Tibial nerve (tissue), 4 donors: ENCODE results near the gene YPEL2. TPM values are rescaled to one million over a fixed set of nuclear protein-coding genes. Genes with fewer than 3 reads are reported as not detected.

Experiments
- DNase-seq, 2 donors: peaks; one replicate each; pipeline ENCODE4 v3.0.0-alpha.2; 2019; ENCODE audit warnings: low spot score in 2 of 2
- H3K27ac ChIP-seq, 4 donors: fragments of 200-600 bp; sonication (generic) in 3 of 4; one replicate each; pipeline ENCODE4 v1.5.1; 2017 to 2019; ENCODE audit warnings: mild to moderate bottlenecking in 1 of 4
- H3K27me3 ChIP-seq, 2 donors: fragments of 200-600 bp; sonication (generic) in 1 of 2; one replicate each; pipeline versions ENCODE4 v1.5.1 to v1.6.0; 2017 to 2019
- H3K36me3 ChIP-seq, 3 donors: fragments of 200-600 bp; sonication (generic); one replicate each; pipeline ENCODE4 v1.5.1; 2018 to 2019
- H3K4me1 ChIP-seq, 4 donors: fragments of 200-600 bp; sonication (generic) in 3 of 4; one replicate each; pipeline ENCODE4 v1.5.1; 2017 to 2019
- H3K4me3 ChIP-seq, 4 donors: fragments of 200-600 bp; sonication (generic) in 3 of 4; one replicate each; pipeline ENCODE4 v1.5.1; 2017 to 2019; ENCODE audit warnings: mild to moderate bottlenecking in 1 of 4, moderate library complexity in 1 of 4
- H3K9me3 ChIP-seq, 4 donors: fragments of 200-600 bp; sonication (generic) in 3 of 4; one replicate each; pipeline ENCODE4 v1.5.1; 2017 to 2019
- CTCF ChIP-seq, 5 experiments: fragments of 200-600 bp in 3 of 5; fragments of 450-650 bp in 2 of 5; sonication (generic) in 3 of 5; IDR thresholded peaks; one replicate each; pipeline ENCODE4 v1.5.1; 2016 to 2019; ENCODE audit warnings: antibody characterized with exemption in 5 of 5, mild to moderate bottlenecking in 3 of 5, moderate library complexity in 2 of 5
- EP300 ChIP-seq, 2 donors: sonication (generic); formaldehyde crosslinking; IDR thresholded peaks; one replicate each; pipeline ENCODE4 v1.6.1; 2017; ENCODE audit warnings: antibody characterized with exemption in 2 of 2, mild to moderate bottlenecking in 1 of 2
- POLR2A ChIP-seq, 2 donors: fragments of 450-650 bp; IDR thresholded peaks; one replicate each; pipeline ENCODE4 v1.6.1; 2017; ENCODE audit warnings: antibody characterized with exemption in 2 of 2, mild to moderate bottlenecking in 2 of 2, moderate library complexity in 2 of 2
- WGBS, 2 donors: methylation state at CpG; one replicate each; pipeline ENCODE4 v1.1.5; 2018; 5-methylcytosine and 5-hydroxymethylcytosine counted together
- total RNA-seq, 4 donors: library from RNA; depleted of rRNA; stranded (reverse); fragments of >200 nt; gene quantifications; one replicate each; pipeline ENCODE4 v1.1.0, GENCODE V29; 2016

Gene YPEL2
- total RNA-seq, 4 donors from 2014 or later: 33.6 to 59.9 (median 48.7) TPM

GRCh38 chr17:59292174-59292523 is 39.3 kb upstream of the YPEL2 start:
- TF ChIP-seq POLR2A (IDR thresholded peaks at IDR 0.05) (no peak), CTCF (IDR thresholded peaks at IDR 0.05) (no peak), EP300 (IDR thresholded peaks at IDR 0.05) (no peak)
- Histone ChIP-seq H3K36me3 (no peaks in the 10 kb centered on the region), H3K4me3 (no peak overlapping the region), H3K27ac (no peak overlapping the region), H3K9me3 (no peaks in the 10 kb centered on the region), H3K27me3 (no peaks in the 10 kb centered on the region), H3K4me1 (no peaks in the 10 kb centered on the region)
- DNase-seq: no peak
- WGBS, 2 donors: 61 to 64% methylated on average over 1 of the region's 1 CpG

DNA sequence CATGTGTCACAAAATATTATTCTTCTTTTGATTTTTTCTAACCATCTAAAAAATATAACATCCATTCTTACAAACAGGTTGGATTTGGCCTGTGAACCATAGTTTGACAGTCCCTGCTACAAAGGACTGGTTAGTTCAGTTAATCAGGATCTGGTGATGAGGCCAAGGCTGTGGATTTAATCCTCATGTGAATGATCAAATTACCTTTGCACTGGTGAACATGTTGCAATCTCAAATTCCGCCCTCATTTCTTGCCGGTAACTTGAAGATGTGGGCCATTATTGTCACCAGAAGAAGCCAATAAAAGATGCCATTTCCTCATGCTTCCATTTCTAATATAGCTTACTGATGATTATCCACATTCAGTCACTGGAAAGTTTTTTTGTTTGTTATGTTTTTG is 35.3 kb upstream of the YPEL2 start:
- Histone ChIP-seq H3K4me1 (no peaks in the 10 kb centered on the region), H3K9me3 (no peaks in the 10 kb centered on the region), H3K36me3 (no peaks in the 10 kb centered on the region), H3K4me3 (no peak overlapping the region), H3K27ac (no peak overlapping the region), H3K27me3 (no peaks in the 10 kb centered on the region)
- DNase-seq: no peak
- TF ChIP-seq CTCF (IDR thresholded peaks at IDR 0.05) (no peak), EP300 (IDR thresholded peaks at IDR 0.05) (no peak), POLR2A (IDR thresholded peaks at IDR 0.05) (no peak)
- 90 to 94% methylated on average over 2 of the region's 2 CpGs for WGBS, 2 donors

DNA sequence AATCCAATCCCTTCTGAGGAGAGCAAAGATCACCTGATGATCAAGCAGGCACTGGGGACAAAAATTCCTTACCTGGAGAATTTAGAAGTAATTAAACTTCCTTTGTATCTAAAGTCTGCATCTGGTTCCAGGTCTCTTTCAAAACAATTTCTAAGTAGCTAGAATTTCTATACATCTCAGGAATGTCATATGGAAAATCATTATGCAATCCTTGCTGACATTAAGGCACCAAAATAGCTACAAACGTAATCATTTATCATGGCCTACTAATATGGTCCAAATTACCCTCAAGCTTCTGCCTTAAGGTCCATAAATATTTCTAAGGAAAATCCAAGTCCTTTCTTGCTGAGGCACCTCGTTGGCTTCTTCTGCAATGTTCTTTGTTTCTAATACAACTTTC is 32.9 kb upstream of the YPEL2 start:
- Histone ChIP-seq H3K4me3 (no peak overlapping the region), H3K27ac (no peak overlapping the region), H3K27me3 (no peaks in the 10 kb centered on the region), H3K9me3 (no peaks in the 10 kb centered on the region), H3K4me1 (no peaks in the 10 kb centered on the region), H3K36me3 (no peaks in the 10 kb centered on the region)
- TF ChIP-seq EP300 (IDR thresholded peaks at IDR 0.05) (no peak), CTCF (IDR thresholded peaks at IDR 0.05) (no peak), POLR2A (IDR thresholded peaks at IDR 0.05) (no peak)
- DNase-seq: no peak
- 53 to 63% methylated on average over 2 of the region's 2 CpGs for WGBS, 2 donors

- Histone ChIP-seq H3K4me3 (no peak overlapping the region), H3K27ac (no peak overlapping the region), H3K4me1 (no peaks in the 10 kb centered on the region), H3K27me3 (no peaks in the 10 kb centered on the region), H3K9me3 (no peaks in the 10 kb centered on the region), H3K36me3 (no peaks in the 10 kb centered on the region)
- no peak for DNase-seq
- 94 to 98% methylated on average over 2 of the region's 2 CpGs for WGBS, 2 donors
- TF ChIP-seq POLR2A (IDR thresholded peaks at IDR 0.05) (no peak), EP300 (IDR thresholded peaks at IDR 0.05) (no peak), CTCF (IDR thresholded peaks at IDR 0.05) (no peak)
These were observed 31.9 kb upstream of the YPEL2 start for GRCh38 chr17:59299400-59300092.

- Histone ChIP-seq H3K9me3 (no peaks in the 10 kb centered on the region), H3K36me3 (no peaks in the 10 kb centered on the region), H3K4me3 (no peak overlapping the region), H3K27ac (no peak overlapping the region), H3K4me1 (no peaks in the 10 kb centered on the region), H3K27me3 (no peaks in the 10 kb centered on the region)
- TF ChIP-seq EP300 (IDR thresholded peaks at IDR 0.05) (no peak), POLR2A (IDR thresholded peaks at IDR 0.05) (no peak), CTCF (IDR thresholded peaks at IDR 0.05) (no peak)
- WGBS, 2 donors: 83 to 86% methylated on average over 5 of the region's 5 CpGs
- DNase-seq: no peak
These were observed 30.5 kb upstream of the YPEL2 start for GRCh38 chr17:59300941-59301340.
